Fibroblast of pulmonary artery (primary cell): ENCODE results near the gene SLN.

Source experiments
- DNase-seq: peaks from one replicate; pipeline ENCODE4 v3.0.0-alpha.2; 2010; ENCODE audit warnings: low read depth
- H3K4me3 ChIP-seq: replicated peaks from 2 replicates; pipeline ENCODE4 v1.5.1; 2011; ENCODE audit warnings: low read depth, mild to moderate bottlenecking, control low read depth, low read length, moderate library complexity
- TF ChIP-seq, protein P1 (sequence below): IDR thresholded peaks from 2 replicates; pipeline ENCODE4 v1.5.1; 2011; ENCODE audit warnings: mild to moderate bottlenecking, control low read depth, low read length, inconsistent platforms; ENCODE audit errors: missing control alignments

SLN gene

DNA sequence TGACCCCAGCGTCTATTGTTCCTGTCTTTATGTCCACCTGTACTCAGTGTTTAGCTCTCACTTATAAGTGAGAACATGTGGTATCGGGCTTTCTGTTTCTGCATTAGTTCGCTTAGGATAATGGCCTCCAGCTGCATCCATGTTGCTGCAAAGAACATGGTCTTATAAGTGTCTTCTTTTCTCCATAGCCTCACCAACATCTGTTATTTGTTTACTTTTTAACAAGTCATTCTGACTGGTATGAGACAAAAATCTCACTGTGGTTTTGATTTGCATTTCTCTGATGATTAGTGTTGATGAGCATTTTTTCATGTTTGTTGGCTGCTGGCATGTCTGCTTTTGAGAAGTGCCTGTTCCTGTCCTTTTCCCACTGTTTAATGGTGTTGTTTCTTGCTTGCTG is 21.7 kb upstream of the SLN start:
- no peak for DNase-seq
- no peak overlapping the region for H3K4me3 ChIP-seq
- TF ChIP-seq, protein P1, sequence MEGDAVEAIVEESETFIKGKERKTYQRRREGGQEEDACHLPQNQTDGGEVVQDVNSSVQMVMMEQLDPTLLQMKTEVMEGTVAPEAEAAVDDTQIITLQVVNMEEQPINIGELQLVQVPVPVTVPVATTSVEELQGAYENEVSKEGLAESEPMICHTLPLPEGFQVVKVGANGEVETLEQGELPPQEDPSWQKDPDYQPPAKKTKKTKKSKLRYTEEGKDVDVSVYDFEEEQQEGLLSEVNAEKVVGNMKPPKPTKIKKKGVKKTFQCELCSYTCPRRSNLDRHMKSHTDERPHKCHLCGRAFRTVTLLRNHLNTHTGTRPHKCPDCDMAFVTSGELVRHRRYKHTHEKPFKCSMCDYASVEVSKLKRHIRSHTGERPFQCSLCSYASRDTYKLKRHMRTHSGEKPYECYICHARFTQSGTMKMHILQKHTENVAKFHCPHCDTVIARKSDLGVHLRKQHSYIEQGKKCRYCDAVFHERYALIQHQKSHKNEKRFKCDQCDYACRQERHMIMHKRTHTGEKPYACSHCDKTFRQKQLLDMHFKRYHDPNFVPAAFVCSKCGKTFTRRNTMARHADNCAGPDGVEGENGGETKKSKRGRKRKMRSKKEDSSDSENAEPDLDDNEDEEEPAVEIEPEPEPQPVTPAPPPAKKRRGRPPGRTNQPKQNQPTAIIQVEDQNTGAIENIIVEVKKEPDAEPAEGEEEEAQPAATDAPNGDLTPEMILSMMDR, result no peak

DNA sequence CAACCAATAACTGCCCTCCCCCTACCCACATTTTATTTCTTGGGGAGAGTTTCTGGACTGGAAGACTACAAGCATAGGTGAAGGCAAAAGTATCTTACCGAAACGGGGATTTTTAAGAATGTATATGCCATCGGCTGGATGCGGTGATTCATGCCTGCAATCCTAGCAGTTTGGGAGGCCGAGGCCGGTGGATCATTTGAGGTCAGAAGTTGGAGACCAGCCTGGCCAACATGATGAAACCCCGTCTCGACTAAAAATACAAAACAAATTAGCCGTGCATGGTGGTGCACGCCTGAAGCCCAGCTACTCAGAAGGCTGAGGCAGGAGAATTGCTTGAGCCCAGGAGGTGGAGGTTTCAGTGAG is 20.8 kb upstream of the SLN start:
- H3K4me3 ChIP-seq, result no peak overlapping the region
- DNase-seq, result no peak
- TF ChIP-seq, protein P1, result no peak

- no peak for DNase-seq
- TF ChIP-seq, protein P1, result no peak
- H3K4me3 ChIP-seq, result no peak overlapping the region
Measured at GRCh38 chr11:107731941-107732688, 20.3 kb upstream of the SLN start.

DNA sequence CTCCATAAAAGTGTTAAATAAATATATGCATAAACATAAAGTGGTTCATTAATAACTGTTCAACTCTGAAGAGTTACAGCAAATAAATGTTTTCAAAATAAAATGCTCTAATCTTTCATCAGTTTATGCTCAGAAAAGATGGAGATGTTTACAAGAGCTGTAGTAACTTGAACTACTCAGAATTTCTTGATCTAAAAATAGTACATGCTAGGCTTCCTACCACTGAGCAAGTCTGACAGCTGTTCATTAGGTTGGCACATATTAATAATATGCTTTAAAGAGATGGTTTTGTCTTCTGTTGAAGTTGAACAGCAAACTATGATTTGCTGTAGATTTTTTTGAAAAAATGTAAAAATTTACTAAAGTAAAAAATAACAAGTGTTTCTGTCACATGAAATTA is 10.8 kb upstream of the SLN start:
- DNase-seq, result no peak
- TF ChIP-seq, protein P1, result no peak
- no peak overlapping the region for H3K4me3 ChIP-seq

- no peak overlapping the region for H3K4me3 ChIP-seq
- TF ChIP-seq, protein P1, result no peak
- no peak for DNase-seq
Measured at GRCh38 chr11:107721207-107721606, 9.4 kb upstream of the SLN start.

GRCh38 chr11:107720303-107720774 is 8.5 kb upstream of the SLN start:
- TF ChIP-seq, protein P1, result no peak
- no peak for DNase-seq
- H3K4me3 ChIP-seq, result no peak overlapping the region
